Mesendoderm (in vitro differentiated cells): Measurements from ENCODE around the gene CYP2C18.

Source experiments
- DNase-seq: peaks from one replicate; pipeline ENCODE4 v3.0.0; 2013
- H2AK5ac ChIP-seq: 2 replicates; pipeline ENCODE4 v1.6.1; 2013; ENCODE audit warnings: low read length, inconsistent platforms
- H2BK120ac ChIP-seq: 2 replicates; pipeline ENCODE4 v1.6.1; 2013; ENCODE audit warnings: low read depth, mild to moderate bottlenecking, low read length, moderate library complexity, mixed read lengths
- H2BK15ac ChIP-seq: replicated peaks from 2 replicates; pipeline ENCODE4 v1.6.1; 2013; ENCODE audit warnings: low read depth, mild to moderate bottlenecking, moderate library complexity
- H2BK5ac ChIP-seq: 2 replicates; pipeline ENCODE4 v1.6.1; 2013; ENCODE audit warnings: low read length, inconsistent platforms
- H3K18ac ChIP-seq: 2 replicates; pipeline ENCODE4 v1.6.1; 2013; ENCODE audit warnings: mild to moderate bottlenecking, low read length, mixed read lengths
- H3K23ac ChIP-seq: one replicate; pipeline ENCODE4 v1.6.1; 2013; ENCODE audit warnings: low read length
- H3K27ac ChIP-seq: 2 replicates; pipeline ENCODE4 v1.5.1; 2013; ENCODE audit warnings: low read depth, mild to moderate bottlenecking, inconsistent platforms, low read length, moderate library complexity
- H3K27me3 ChIP-seq: 2 replicates; pipeline ENCODE4 v1.6.1; 2013; ENCODE audit warnings: low read length, control low read depth, mild to moderate bottlenecking, inconsistent platforms; ENCODE audit not compliant: insufficient read depth, poor library complexity
- H3K36me3 ChIP-seq: 2 replicates; pipeline ENCODE4 v1.6.1; 2013; ENCODE audit warnings: low read length, inconsistent platforms; ENCODE audit not compliant: control insufficient read depth, insufficient read depth
- H3K4ac ChIP-seq: one replicate; pipeline ENCODE4 v1.6.1; 2013; ENCODE audit warnings: low read depth, mild to moderate bottlenecking, low read length, moderate library complexity
- H3K4me1 ChIP-seq: 2 replicates; pipeline ENCODE4 v1.6.1; 2013; ENCODE audit warnings: low read depth, low read length, inconsistent platforms; ENCODE audit not compliant: control insufficient read depth
- H3K4me2 ChIP-seq: 2 replicates; pipeline ENCODE4 v1.6.1; 2013; ENCODE audit warnings: low read length
- H3K4me3 ChIP-seq: 2 replicates; pipeline ENCODE4 v1.5.1; 2013; ENCODE audit warnings: mild to moderate bottlenecking, low read length
- H3K56ac ChIP-seq: one replicate; pipeline ENCODE4 v1.6.1; 2013; ENCODE audit warnings: low read length
- H3K79me1 ChIP-seq: 2 replicates; pipeline ENCODE4 v1.6.1; 2013; ENCODE audit warnings: low read length, inconsistent platforms
- H3K79me2 ChIP-seq: 2 replicates; pipeline ENCODE4 v1.6.1; 2013; ENCODE audit warnings: mild to moderate bottlenecking, low read length; ENCODE audit not compliant: control insufficient read depth, insufficient read depth
- H3K9ac ChIP-seq: 2 replicates; pipeline ENCODE4 v1.6.1; 2013; ENCODE audit warnings: low read length, inconsistent platforms
- H4K5ac ChIP-seq: one replicate; pipeline ENCODE4 v1.6.1; 2013; ENCODE audit warnings: low read length
- H4K8ac ChIP-seq: one replicate; pipeline ENCODE4 v1.6.1; 2013; ENCODE audit warnings: low read depth, mild to moderate bottlenecking, control low read depth, low read length, moderate library complexity
- WGBS: extraction: QIAGEN DNeasy Blood & Tissue Kit; methylation state at CpG from one replicate; pipeline ENCODE4 v1.1.7; 2013; ENCODE audit warnings: low lambda C conversion rate, missing lambda C conversion rate; ENCODE audit not compliant: insufficient coverage; ENCODE audit errors: extremely low coverage; 5-methylcytosine and 5-hydroxymethylcytosine counted together

The CYP2C18 gene

DNA sequence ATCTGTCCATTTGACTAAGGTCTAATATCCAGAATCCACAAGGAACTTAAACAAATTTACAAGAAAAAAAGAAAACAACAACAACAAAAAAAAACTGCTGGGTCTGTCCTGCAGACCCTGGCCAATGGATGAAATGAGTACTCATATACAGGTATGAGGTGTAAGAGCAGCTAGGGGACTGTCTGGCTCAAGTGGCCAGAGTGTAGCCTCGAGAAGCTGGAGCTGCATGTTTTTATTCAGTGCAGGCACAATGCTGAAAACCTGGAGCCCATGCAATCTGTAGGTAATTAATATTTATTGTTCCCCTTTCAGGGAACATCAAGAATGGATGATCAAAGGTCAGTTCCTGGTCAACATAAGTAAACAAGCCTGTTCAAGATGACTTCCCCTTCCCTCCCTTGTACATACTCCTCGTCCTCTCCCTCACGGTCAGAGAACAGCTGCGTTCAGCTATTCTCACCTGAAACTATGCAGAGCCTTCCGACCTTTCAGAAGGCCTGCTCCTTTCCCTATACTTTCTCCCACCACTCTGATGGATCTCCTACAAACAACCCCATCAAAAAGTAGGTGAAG, 94.4 kb downstream of the CYP2C18 start:
- Histone ChIP-seq H2AK5ac (no peak overlapping the region), H3K9ac (no peak overlapping the region), H3K23ac (no peak overlapping the region), H3K56ac (no peak overlapping the region), H3K4ac (no peak overlapping the region), H2BK120ac (no peak overlapping the region), H2BK15ac (no peak overlapping the region), H3K4me2 (no peak overlapping the region), H3K36me3 (no peaks in the 10 kb centered on the region), H3K79me2 (no peaks in the 10 kb centered on the region), H3K18ac (no peak overlapping the region), H2BK5ac (no peak overlapping the region), H3K27ac (no peak overlapping the region), H3K4me1 (no peaks in the 10 kb centered on the region), H3K79me1 (no peaks in the 10 kb centered on the region), H3K4me3 (no peak overlapping the region), H4K5ac (no peak overlapping the region), H3K27me3 (no peaks in the 10 kb centered on the region), H4K8ac (no peak overlapping the region)
- no peak for DNase-seq
- no CpG with 5 or more reads among the region's 5 CpGs for WGBS

DNA sequence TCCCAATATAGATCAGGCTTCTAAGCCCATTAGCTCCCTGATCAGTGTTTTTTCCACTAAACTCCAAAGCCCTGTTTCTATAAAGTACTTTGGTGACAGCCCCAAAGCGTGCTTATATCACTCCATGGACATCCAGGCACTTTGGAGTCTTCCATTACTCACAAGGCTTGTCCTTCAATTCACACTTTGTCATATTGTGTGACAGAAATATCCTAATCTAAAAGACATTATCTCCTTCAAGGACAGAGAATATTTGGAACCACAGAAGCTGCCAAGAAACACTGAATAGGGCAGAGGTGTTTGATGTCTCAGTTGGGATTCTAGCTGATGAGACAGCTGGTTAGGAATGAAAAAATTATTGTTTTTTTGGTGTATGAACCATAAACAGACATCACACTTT, 97.3 kb downstream of the CYP2C18 start:
- Histone ChIP-seq H3K4me3 (no peak overlapping the region), H3K9ac (no peak overlapping the region), H3K79me2 (no peaks in the 10 kb centered on the region), H3K18ac (no peak overlapping the region), H2BK15ac (no peak overlapping the region), H3K4ac (no peak overlapping the region), H3K27me3 (no peaks in the 10 kb centered on the region), H3K23ac (no peak overlapping the region), H2AK5ac (no peak overlapping the region), H3K36me3 (no peaks in the 10 kb centered on the region), H4K5ac (no peak overlapping the region), H4K8ac (no peak overlapping the region), H3K79me1 (no peaks in the 10 kb centered on the region), H3K27ac (no peak overlapping the region), H3K4me1 (no peaks in the 10 kb centered on the region), H2BK120ac (no peak overlapping the region), H3K56ac (no peak overlapping the region), H3K4me2 (no peak overlapping the region), H2BK5ac (no peak overlapping the region)
- no CpG with 5 or more reads among the region's 1 CpG for WGBS
- DNase-seq: no peak

DNA sequence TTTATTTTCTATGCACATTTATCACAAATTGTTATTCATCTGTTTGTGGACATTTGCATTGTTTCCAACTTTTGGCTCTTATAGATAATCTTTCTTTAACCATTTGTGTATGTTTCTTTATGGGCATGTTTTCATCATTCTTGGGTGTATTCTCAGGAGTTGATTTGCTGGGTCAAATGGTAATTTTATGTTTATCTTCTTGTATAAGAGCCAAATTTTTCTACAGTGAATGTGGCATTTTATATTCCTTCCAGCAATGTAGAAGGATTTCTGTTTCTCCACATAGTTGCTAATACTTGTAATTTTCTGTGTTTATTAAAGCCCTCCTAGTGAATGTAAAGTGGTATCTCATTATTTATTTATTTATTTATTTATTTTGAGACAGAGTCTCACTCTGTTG, 100.7 kb downstream of the CYP2C18 start:
- Histone ChIP-seq H3K18ac (no peak overlapping the region), H2AK5ac (no peak overlapping the region), H3K4me2 (no peak overlapping the region), H3K27ac (no peak overlapping the region), H3K4ac (no peak overlapping the region), H3K36me3 (no peaks in the 10 kb centered on the region), H2BK15ac (no peak overlapping the region), H3K79me1 (no peaks in the 10 kb centered on the region), H4K8ac (no peak overlapping the region), H3K79me2 (no peaks in the 10 kb centered on the region), H3K56ac (no peak overlapping the region), H3K4me3 (no peak overlapping the region), H3K9ac (no peak overlapping the region), H3K23ac (no peak overlapping the region), H3K4me1 (no peaks in the 10 kb centered on the region), H4K5ac (no peak overlapping the region), H2BK5ac (no peak overlapping the region), H2BK120ac (no peak overlapping the region), H3K27me3 (no peaks in the 10 kb centered on the region)
- no peak for DNase-seq

DNA sequence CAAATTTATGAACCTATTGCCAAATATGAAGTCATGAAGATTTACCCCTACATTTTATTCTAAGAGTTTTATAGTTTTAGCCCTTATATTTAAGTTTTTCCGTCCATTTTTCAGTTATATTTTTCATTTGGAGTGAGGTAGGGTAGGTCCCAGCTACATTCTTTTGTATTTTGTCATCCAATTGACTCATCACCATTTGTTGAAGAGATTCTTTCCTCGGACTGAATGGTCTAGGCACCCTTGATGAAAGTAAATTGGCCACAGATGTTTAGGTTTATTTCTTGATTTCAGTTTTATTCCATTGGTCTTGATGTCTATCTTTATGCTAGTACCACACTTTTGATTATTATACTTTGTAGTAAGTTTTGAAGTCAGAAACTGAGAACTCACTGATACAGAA, 101.7 kb downstream of the CYP2C18 start:
- Histone ChIP-seq H3K4ac (no peak overlapping the region), H2BK5ac (no peak overlapping the region), H3K56ac (no peak overlapping the region), H3K27ac (no peak overlapping the region), H3K79me1 (no peaks in the 10 kb centered on the region), H3K79me2 (no peaks in the 10 kb centered on the region), H3K27me3 (no peaks in the 10 kb centered on the region), H2BK120ac (no peak overlapping the region), H4K8ac (no peak overlapping the region), H3K9ac (no peak overlapping the region), H3K4me1 (no peaks in the 10 kb centered on the region), H3K4me2 (no peak overlapping the region), H3K36me3 (no peaks in the 10 kb centered on the region), H3K23ac (no peak overlapping the region), H4K5ac (no peak overlapping the region), H2BK15ac (no peak overlapping the region), H3K4me3 (no peak overlapping the region), H3K18ac (no peak overlapping the region), H2AK5ac (no peak overlapping the region)
- WGBS: no CpG with 5 or more reads among the region's 2 CpGs
- no peak for DNase-seq
